Dedifferentiated amniotic fluid mesenchymal stem cell (primary cell): ENCODE data around the gene NREP.

Experiments used
- DNase-seq: peaks from one replicate; pipeline ENCODE4 v3.0.0-alpha.2; 2016; ENCODE audit errors: extremely low spot score

The NREP gene

GRCh38 chr5:111697215-111697614 lies 59.8 kb downstream of the NREP start:
- no peak for DNase-seq

DNA sequence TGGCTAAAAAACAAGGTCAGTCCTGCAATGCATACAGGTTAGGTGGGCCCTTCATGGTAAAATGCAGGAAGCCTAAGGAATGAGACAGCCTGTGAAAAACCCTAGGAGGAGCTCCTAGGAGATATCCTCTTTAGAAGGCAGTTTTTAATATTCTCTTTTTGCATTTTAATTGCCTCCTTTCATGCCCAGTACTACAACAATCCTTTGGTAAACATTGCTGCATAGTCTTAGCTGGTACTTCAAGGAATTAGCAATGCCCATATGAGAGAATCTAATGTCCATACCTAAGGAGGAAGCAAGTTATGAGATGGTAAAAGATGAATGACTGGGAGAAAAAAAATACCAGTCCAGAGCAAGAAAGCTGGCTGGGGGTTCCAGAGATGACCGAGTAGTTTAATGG lies 61.0 kb downstream of the NREP start:
- DNase-seq = no peak

DNA sequence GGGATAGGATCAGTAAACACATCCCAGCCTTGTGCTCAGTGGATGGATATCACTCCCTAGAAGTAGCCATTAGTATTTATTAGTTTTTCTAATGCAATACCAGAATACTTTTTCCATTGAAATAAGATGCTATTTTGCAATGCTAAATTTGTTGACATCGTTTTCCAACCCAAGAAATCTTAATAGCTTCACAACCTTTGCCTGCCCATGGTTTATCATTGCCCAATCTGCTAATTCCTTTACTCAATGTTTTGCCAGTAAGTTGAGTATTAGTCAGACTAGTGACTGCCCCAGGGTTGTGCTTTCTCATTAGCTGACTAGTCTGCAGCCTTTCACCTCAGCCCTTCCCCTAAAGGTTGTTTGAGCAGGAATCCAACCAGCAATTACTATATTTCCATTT lies 62.9 kb downstream of the NREP start:
- no peak for DNase-seq

GRCh38 chr5:111691914-111692313 lies 65.1 kb downstream of the NREP start:
- DNase-seq = no peak

GRCh38 chr5:111691508-111691907 lies 65.5 kb downstream of the NREP start:
- no peak for DNase-seq

DNA sequence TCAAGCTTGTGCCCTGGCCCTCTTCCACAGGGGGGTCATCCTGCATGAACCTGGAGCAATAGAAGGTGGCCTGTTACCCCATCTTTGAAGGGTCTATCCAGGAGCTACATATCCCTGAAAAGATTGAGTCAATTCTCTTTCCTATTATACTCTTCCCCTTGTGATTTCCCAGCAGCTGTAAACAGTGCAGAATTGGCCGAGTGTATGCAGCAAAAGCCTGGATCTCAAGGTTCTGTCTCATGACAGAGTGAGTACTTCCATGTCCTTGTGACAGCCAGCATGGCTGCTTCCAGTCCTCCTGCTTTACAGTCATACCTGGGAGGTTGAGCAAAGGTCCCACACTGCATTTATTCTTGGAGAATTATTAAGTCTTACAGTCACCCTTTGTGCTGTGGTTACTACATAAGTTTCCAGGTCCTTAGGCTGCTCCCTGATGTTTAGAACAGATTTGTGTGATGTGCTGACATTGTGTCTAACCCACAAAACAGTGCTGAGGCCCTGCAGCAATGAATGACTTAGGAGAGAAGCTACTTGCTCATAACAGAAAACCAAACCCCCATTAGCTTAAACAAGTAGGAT lies 67.5 kb downstream of the NREP start:
- no peak for DNase-seq

DNA sequence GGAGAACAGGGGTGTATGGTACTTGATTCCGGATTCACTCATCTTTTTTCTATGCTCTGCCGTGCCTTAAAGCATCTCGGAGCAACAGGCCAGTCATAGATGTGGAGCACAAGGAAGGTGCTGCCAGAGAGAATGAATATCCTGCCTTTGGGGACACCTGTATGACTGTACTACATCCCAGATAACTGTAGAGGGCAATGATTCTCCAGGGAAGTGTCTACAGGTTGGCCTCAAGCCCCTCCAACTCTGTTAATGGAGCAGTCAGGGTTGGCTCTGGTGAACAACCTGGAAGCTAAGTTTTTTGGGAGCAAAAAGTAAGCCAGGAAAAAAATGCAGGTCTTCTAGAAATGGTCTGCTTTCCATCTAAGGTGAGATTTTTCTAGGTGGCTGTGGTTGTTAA lies 71.0 kb downstream of the NREP start:
- DNase-seq = no peak

DNA sequence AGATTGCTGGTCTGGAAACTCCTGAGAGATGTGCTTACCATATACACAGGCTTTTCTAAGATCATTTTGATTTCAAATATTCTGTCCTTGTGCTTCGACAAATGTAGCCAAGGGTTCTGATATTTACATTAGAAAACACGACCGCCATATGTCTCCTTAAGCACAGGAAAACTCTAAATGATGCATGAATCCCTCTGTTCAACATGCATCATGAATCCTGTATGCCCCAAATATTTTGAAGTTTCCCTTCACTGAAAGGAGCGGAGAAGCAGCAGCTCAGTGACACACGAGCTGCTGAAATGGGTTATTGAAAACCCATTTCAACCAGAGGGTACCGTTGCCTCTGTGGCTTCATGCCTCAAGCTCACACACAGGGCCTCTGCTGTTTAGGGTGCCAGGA lies 74.4 kb downstream of the NREP start:
- no peak for DNase-seq

GRCh38 chr5:111682121-111682520 lies 74.9 kb downstream of the NREP start:
- DNase-seq = no peak

DNA sequence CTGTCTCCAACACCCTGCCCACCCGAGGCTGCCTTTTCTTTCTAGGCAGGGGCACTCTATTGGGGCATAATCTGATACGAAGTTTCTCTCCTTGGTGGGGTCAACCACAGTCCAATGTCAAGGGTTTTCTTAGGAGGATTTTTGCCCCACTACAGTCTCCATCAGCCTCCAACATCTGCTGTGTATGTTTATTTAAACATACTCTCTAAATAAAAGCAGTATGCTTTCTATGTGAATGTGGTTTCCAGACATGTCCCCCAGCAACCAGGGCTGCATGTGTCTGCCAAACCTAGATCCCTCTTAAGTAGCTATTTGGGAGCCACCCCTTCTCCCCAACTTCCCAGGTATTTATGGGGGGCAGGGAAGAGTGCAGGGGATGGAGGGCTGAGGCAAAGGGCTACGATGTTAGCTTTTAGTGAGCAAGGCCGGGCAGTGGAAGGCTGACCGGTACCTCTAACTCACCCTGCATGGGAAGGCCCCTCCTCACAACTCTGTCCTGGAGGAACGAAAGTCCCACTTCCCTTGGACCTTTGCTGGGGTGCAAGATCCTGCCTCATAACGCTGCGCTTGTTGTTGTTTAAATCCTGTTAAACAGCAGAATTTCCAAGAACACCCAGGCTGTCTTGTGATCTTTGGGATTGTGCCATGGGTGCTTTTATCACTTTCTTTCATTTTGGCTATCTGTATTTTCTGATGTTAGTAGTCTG lies 75.4 kb downstream of the NREP start:
- DNase-seq = no peak

GRCh38 chr5:111680737-111681413 lies 76.1 kb downstream of the NREP start:
- DNase-seq = peak; percentile 98

DNA sequence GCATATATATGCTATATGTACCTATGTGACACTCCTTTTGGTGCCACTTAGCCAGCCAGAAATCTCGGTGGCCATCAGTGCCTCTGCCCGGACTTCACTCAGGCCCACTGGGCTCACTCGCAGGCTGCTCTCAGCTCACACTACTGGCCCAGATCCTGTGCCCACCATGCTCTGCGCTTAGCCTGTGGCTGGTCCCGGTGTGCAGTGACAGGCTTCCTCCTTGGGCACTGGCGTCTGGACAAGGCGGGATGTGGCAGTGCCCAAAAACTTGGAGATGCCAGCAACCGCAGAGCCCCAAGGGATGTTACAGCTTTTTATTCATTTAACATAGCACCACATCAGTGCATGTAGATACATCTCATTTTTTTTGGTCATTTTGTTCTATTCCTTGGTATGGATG lies 77.4 kb downstream of the NREP start:
- no peak for DNase-seq
